Peyer's patch (tissue), 4 donors: Measurements from ENCODE around the gene TUBGCP3. TPM values are rescaled to one million over a fixed set of nuclear protein-coding genes. Genes with fewer than 3 reads are reported as not detected.

Source experiments
- DNase-seq, 3 donors: peaks; one replicate each; pipeline ENCODE4 v3.0.0-alpha.2; 2017 to 2019
- H3K27ac ChIP-seq, 4 donors: fragments of 200-600 bp; sonication (generic); one replicate each; pipeline ENCODE4 v1.5.1; 2016 to 2019
- H3K27me3 ChIP-seq, 2 donors: fragments of 200-600 bp; sonication (generic); one replicate each; pipeline ENCODE4 v1.5.1; 2019
- H3K36me3 ChIP-seq, 3 donors: fragments of 200-600 bp; sonication (generic); one replicate each; pipeline ENCODE4 v1.5.1; 2016 to 2019
- H3K4me1 ChIP-seq, 4 donors: fragments of 200-600 bp; sonication (generic); one replicate each; pipeline ENCODE4 v1.5.1; 2016 to 2019
- H3K4me3 ChIP-seq, 4 donors: fragments of 200-600 bp; sonication (generic); 1 replicate in 3 of 4; 2 replicates in 1 of 4; pipeline ENCODE4 v1.5.1; 2016 to 2019; ENCODE audit warnings: mild to moderate bottlenecking in 1 of 4
- H3K9me3 ChIP-seq, 4 donors: fragments of 200-600 bp; sonication (generic); one replicate each; pipeline ENCODE4 v1.5.1; 2016 to 2019; ENCODE audit warnings: mild to moderate bottlenecking in 1 of 4
- POLR2A ChIP-seq, 2 donors: fragments of 450-650 bp; IDR thresholded peaks; one replicate each; pipeline ENCODE4 v1.5.1; 2017; ENCODE audit warnings: antibody characterized with exemption in 2 of 2, mild to moderate bottlenecking in 2 of 2, moderate library complexity in 2 of 2
- total RNA-seq, 4 donors: library from RNA; depleted of rRNA; stranded (reverse); fragments of >200 nt; gene quantifications; one replicate each; pipeline ENCODE4 v1.1.0, GENCODE V29; 2016
- TF ChIP-seq, protein P1 (sequence below), 6 experiments: fragments of 450-650 bp in 4 of 6; fragments of 200-600 bp in 2 of 6; sonication (generic) in 1 of 6; IDR thresholded peaks; one replicate each; pipeline ENCODE4 v1.5.1; 2017 to 2019; ENCODE audit warnings: antibody characterized with exemption in 6 of 6, mild to moderate bottlenecking in 3 of 6, moderate library complexity in 1 of 6

The TUBGCP3 gene
- total RNA-seq, 4 donors from 2014 or later, result 32.2 to 75.9 (median 43.6) TPM

- no peak for TF ChIP-seq POLR2A (IDR thresholded peaks at IDR 0.05)
- TF ChIP-seq, protein P1, sequence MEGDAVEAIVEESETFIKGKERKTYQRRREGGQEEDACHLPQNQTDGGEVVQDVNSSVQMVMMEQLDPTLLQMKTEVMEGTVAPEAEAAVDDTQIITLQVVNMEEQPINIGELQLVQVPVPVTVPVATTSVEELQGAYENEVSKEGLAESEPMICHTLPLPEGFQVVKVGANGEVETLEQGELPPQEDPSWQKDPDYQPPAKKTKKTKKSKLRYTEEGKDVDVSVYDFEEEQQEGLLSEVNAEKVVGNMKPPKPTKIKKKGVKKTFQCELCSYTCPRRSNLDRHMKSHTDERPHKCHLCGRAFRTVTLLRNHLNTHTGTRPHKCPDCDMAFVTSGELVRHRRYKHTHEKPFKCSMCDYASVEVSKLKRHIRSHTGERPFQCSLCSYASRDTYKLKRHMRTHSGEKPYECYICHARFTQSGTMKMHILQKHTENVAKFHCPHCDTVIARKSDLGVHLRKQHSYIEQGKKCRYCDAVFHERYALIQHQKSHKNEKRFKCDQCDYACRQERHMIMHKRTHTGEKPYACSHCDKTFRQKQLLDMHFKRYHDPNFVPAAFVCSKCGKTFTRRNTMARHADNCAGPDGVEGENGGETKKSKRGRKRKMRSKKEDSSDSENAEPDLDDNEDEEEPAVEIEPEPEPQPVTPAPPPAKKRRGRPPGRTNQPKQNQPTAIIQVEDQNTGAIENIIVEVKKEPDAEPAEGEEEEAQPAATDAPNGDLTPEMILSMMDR (IDR thresholded peaks at IDR 0.05), result no peak
- Histone ChIP-seq H3K27ac (no peak overlapping the region), H3K4me1 (peaks cover 0 to 16% (median 2%) of the 10 kb centered on the region in 4 donors)
Observed at GRCh38 chr13:112572366-112572765, 15.6 kb downstream of the TUBGCP3 start.

GRCh38 chr13:112569821-112570220 is 18.1 kb downstream of the TUBGCP3 start:
- no peak overlapping the region for H3K4me3 ChIP-seq
- no peaks in the 10 kb centered on the region for H3K27me3 ChIP-seq
- peaks cover 0 to 16% (median 0%) of the 10 kb centered on the region in 3 donors for H3K36me3 ChIP-seq
- no peak overlapping the region for H3K27ac ChIP-seq
- H3K9me3 ChIP-seq, result no peaks in the 10 kb centered on the region
- DNase-seq, result no peak
- H3K4me1 ChIP-seq, result peaks cover 0 to 11% (median 0%) of the 10 kb centered on the region in 4 donors
- no peak for TF ChIP-seq POLR2A (IDR thresholded peaks at IDR 0.05)
- TF ChIP-seq, protein P1 (IDR thresholded peaks at IDR 0.05), result no peak

More at GRCh38 chr13:112572366-112572765, 15.6 kb downstream of the TUBGCP3 start:
- Histone ChIP-seq H3K36me3 (peaks cover 0 to 15% (median 0%) of the 10 kb centered on the region in 3 donors), H3K9me3 (no peaks in the 10 kb centered on the region), H3K4me3 (no peak overlapping the region), H3K27me3 (no peaks in the 10 kb centered on the region)
- no peak for DNase-seq

DNA sequence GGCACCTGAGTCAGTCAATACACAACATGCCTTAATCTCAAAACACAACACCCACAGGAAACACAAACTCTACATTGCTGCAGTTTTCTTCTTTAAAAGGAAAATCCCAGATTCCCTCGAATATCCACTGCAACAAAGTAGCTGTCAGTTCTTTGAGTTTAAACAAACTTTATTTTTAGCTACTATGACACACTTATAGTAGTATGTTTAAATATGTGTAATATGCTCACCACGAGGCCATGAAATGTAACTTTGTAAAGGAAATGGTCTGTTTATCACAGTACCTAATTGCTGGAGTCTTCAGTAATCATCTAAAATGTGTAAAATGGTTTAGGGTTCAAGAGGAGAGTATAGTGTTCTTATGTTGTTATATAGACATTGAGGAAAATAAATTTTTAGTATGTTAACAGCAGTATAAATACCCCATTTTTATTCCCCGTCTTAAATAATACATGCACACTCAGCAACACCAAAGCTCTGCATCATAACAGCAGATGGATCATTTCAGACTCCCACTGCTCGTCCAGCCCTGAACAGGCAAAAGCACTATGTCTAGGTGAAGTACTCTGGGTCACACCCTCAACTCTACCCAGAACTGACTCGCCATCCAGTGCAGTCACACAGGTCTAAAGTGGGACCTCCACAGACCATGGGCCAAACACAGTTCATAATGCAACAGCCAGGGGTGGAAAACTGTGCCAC is 20.6 kb downstream of the TUBGCP3 start:
- Histone ChIP-seq H3K27me3 (no peaks in the 10 kb centered on the region), H3K27ac (no peak overlapping the region), H3K9me3 (no peaks in the 10 kb centered on the region), H3K4me3 (no peak overlapping the region), H3K4me1 (no peaks in the 10 kb centered on the region), H3K36me3 (peaks cover 0 to 26% (median 0%) of the 10 kb centered on the region in 3 donors)
- TF ChIP-seq, protein P1 (IDR thresholded peaks at IDR 0.05), result no peak
- no peak for TF ChIP-seq POLR2A (IDR thresholded peaks at IDR 0.05)
- no peak for DNase-seq

- Histone ChIP-seq H3K36me3 (peaks cover 0 to 30% (median 0%) of the 10 kb centered on the region in 3 donors), H3K9me3 (no peaks in the 10 kb centered on the region), H3K27me3 (no peaks in the 10 kb centered on the region), H3K4me3 (no peak overlapping the region), H3K27ac (no peak overlapping the region), H3K4me1 (no peaks in the 10 kb centered on the region)
- DNase-seq, result peak in 1 of 3 donors; percentile 60
- TF ChIP-seq, protein P1 (IDR thresholded peaks at IDR 0.05), result no peak
- no peak for TF ChIP-seq POLR2A (IDR thresholded peaks at IDR 0.05)
Observed at GRCh38 chr13:112562786-112563383, 25.1 kb downstream of the TUBGCP3 start.

GRCh38 chr13:112562254-112562653 is 25.7 kb downstream of the TUBGCP3 start:
- Histone ChIP-seq H3K27me3 (no peaks in the 10 kb centered on the region), H3K4me1 (no peaks in the 10 kb centered on the region), H3K36me3 (peaks cover 0 to 31% (median 0%) of the 10 kb centered on the region in 3 donors), H3K4me3 (no peak overlapping the region), H3K27ac (no peak overlapping the region), H3K9me3 (no peaks in the 10 kb centered on the region)
- TF ChIP-seq POLR2A (IDR thresholded peaks at IDR 0.05), result no peak
- TF ChIP-seq, protein P1 (IDR thresholded peaks at IDR 0.05), result no peak
- no peak for DNase-seq
